K562 (cell line): ENCODE measurements around the gene ATAD3B. TPM values are rescaled to one million over a fixed set of nuclear protein-coding genes. Genes with fewer than 3 reads are reported as not detected.

Source experiments
- ATAC-seq: fragments of 200-7000 bp; cut with Tn5 transposase; 3 replicates; pipeline ENCODE4 v1.9.1; 2020; ENCODE audit warnings: moderate library complexity
- BruUV-seq: library from RNA; stranded (reverse); fragments of 400-500 nt; replicated peaks from 2 replicates; lab custom pipeline; 2021; lab: Mats Ljungman, UMichigan
- CTCF ChIA-PET: fragments of 300-600 bp; formaldehyde crosslinking; extraction: SDS; loops from one replicate; lab custom pipeline; 2021; ENCODE audit warnings: low intra/inter-chr PET ratio; lab: Yijun Ruan, JAX
- POLR2A ChIA-PET: fragments of 300-600, 350-650 bp; sonication (Branson Sonifier 250); formaldehyde crosslinking; extraction: SDS; loops from one replicate; lab custom pipeline; 2021; ENCODE audit warnings: antibody characterized with exemption, inconsistent platforms; lab: Yijun Ruan, JAX
- DNase-seq, 4 experiments: peaks; one replicate each; pipeline versions ENCODE4 v3.0.0 to v3.0.0-alpha.2; 2011 to 2018; ENCODE audit warnings: low spot score in 3 of 4, mixed read lengths in 3 of 4; ENCODE audit errors: extremely low read depth in 1 of 4
- FAIRE-seq: peaks from 2 replicates; lab custom pipeline; 2011; peaks lifted over from hg19 to GRCh38; lab: Jason Lieb, UNC
- H2AFZ ChIP-seq: 2 replicates; pipeline ENCODE4 v1.6.0; 2011; ENCODE audit warnings: low read depth, low read length, control low read depth, inconsistent platforms
- H3K27ac ChIP-seq: fragments of 200-600 bp; 3 replicates; pipeline ENCODE4 v1.8.0; 2011; ENCODE audit warnings: low read depth, mild to moderate bottlenecking, control low read depth, inconsistent platforms, low read length, moderate library complexity, mixed read lengths; ENCODE audit errors: extremely low read depth
- H3K27me3 ChIP-seq, 2 experiments: fragments of 300-600 bp in 1 of 2; 2 replicates in 1 of 2; 3 replicates in 1 of 2; pipeline versions ENCODE4 v1.6.0 to v1.8.0; 2011; ENCODE audit warnings: inconsistent platforms in 2 of 2, low read length in 2 of 2, mild to moderate bottlenecking in 1 of 2, mixed read lengths in 1 of 2, moderate library complexity in 1 of 2; ENCODE audit not compliant: control insufficient read depth in 2 of 2, insufficient read depth in 2 of 2
- H3K36me3 ChIP-seq: fragments of 300-600 bp; 3 replicates; pipeline ENCODE4 v1.8.0; 2011; ENCODE audit warnings: mild to moderate bottlenecking, low read length, inconsistent platforms; ENCODE audit not compliant: control insufficient read depth, insufficient read depth
- H3K4me1 ChIP-seq, 2 experiments: fragments of 200-600 bp in 1 of 2; replicated peaks in 1 of 2; 2 replicates in 1 of 2; 3 replicates in 1 of 2; pipeline versions ENCODE4 v1.5.1 to v1.8.0; 2011; ENCODE audit warnings: inconsistent platforms in 2 of 2, low read length in 2 of 2, mild to moderate bottlenecking in 1 of 2, mixed read lengths in 1 of 2, moderate library complexity in 1 of 2; ENCODE audit not compliant: control insufficient read depth in 2 of 2, insufficient read depth in 2 of 2
- H3K4me2 ChIP-seq: 2 replicates; pipeline ENCODE4 v1.6.1; 2011; ENCODE audit warnings: low read length, control low read depth, inconsistent platforms, mixed read lengths; ENCODE audit not compliant: insufficient read depth
- H3K4me3 ChIP-seq: fragments of 200-600 bp; sonication (generic), shearing (Covaris generic); 2 replicates; pipeline ENCODE4 v1.5.1; 2016; ENCODE audit warnings: control low read depth, inconsistent platforms
- H3K79me2 ChIP-seq: fragments of 200-600 bp; 3 replicates; pipeline ENCODE4 v1.8.0; 2011; ENCODE audit warnings: low read length, inconsistent platforms; ENCODE audit not compliant: control insufficient read depth, insufficient read depth
- H3K9ac ChIP-seq, 2 experiments: 2 replicates each; pipeline versions ENCODE4 v1.6.0 to v1.6.1; 2011; ENCODE audit warnings: low read depth in 2 of 2, low read length in 2 of 2, control low read depth in 1 of 2, inconsistent platforms in 1 of 2, mild to moderate bottlenecking in 1 of 2, mixed read lengths in 1 of 2; ENCODE audit not compliant: insufficient read depth in 1 of 2
- H3K9me1 ChIP-seq: one replicate; pipeline ENCODE4 v1.6.0; 2011; ENCODE audit warnings: inconsistent platforms, mild to moderate bottlenecking, low read length, moderate library complexity; ENCODE audit not compliant: control insufficient read depth, insufficient read depth
- H3K9me3 ChIP-seq: replicated peaks from 2 replicates; pipeline ENCODE4 v1.5.1; 2011; ENCODE audit warnings: low read depth, low read length, inconsistent platforms; ENCODE audit not compliant: control insufficient read depth, insufficient read depth
- H4K20me1 ChIP-seq: replicated peaks from 2 replicates; pipeline ENCODE4 v1.6.1; 2011; ENCODE audit warnings: low read length, inconsistent platforms, mixed read lengths; ENCODE audit not compliant: control insufficient read depth, insufficient read depth
- BDP1 ChIP-seq: IDR thresholded peaks from 3 replicates; pipeline ENCODE4 v1.6.1; 2011; ENCODE audit not compliant: insufficient read length, insufficient read depth
- CBFB ChIP-seq: sonication (generic); formaldehyde crosslinking; IDR thresholded peaks from 2 replicates; pipeline ENCODE4 v1.4.0; 2020; ENCODE audit warnings: mild to moderate bottlenecking, missing genetic modification reagents
- CTBP1 ChIP-seq: fragments of 450-650 bp; IDR thresholded peaks from 2 replicates; pipeline ENCODE4 v1.6.1; 2016; ENCODE audit warnings: borderline replicate concordance
- FOS ChIP-seq: IDR thresholded peaks from 3 replicates; pipeline ENCODE4 v1.6.1; 2011; ENCODE audit not compliant: insufficient read length; ENCODE audit errors: extremely low read depth
- NRF1 ChIP-seq, 2 experiments: fragments of 450-650 bp; IDR thresholded peaks in 1 of 2; conservative IDR thresholded peaks in 1 of 2; 2 replicates each; pipeline ENCODE4 v1.6.1; 2014; ENCODE audit warnings: mild to moderate bottlenecking in 2 of 2
- XRCC5 ChIP-seq: fragments of 200-400 bp; formaldehyde crosslinking; IDR thresholded peaks from 2 replicates; pipeline ENCODE4 v1.6.1; 2017; ENCODE audit warnings: low read depth, mild to moderate bottlenecking, low read length
- ZBED1 ChIP-seq: IDR thresholded peaks from 2 replicates; pipeline ENCODE4 v1.6.1; 2014
- ZBTB40 ChIP-seq, 2 experiments: fragments of 450-650 bp in 1 of 2; sonication (generic) in 1 of 2; formaldehyde crosslinking in 1 of 2; IDR thresholded peaks; 2 replicates each; pipeline versions ENCODE4 v1.7.1 to v1.9.0; 2016 to 2022; ENCODE audit warnings: inconsistent platforms in 1 of 2, mild to moderate bottlenecking in 1 of 2, missing genetic modification reagents in 1 of 2
- ZNF695 ChIP-seq: fragments of 450-650 bp; formaldehyde crosslinking; IDR thresholded peaks from 2 replicates; pipeline ENCODE4 v1.4.0; 2020; ENCODE audit warnings: mild to moderate bottlenecking, moderate library complexity
- WGBS: fragments of 100-300 bp; shearing (Covaris generic); methylation state at CpG from one replicate; pipeline ENCODE4 v1.1.6; 2016; ENCODE audit warnings: low coverage, mixed read lengths; ENCODE audit not compliant: insufficient coverage; ENCODE audit errors: missing lambda C conversion rate; 5-methylcytosine and 5-hydroxymethylcytosine counted together
- in situ Hi-C: fragments of 300-500 bp; cut with MboI; formaldehyde crosslinking; loops from 4 replicates; pipeline ENCODE4 v1.15.0; 2018; ENCODE audit warnings: inconsistent platforms, mixed read lengths
- intact Hi-C: fragments of 100-400 bp; cut with micrococcal nuclease; formaldehyde crosslinking; loops from 2 replicates; pipeline ENCODE4 v1.14.2; 2022
- polyA plus RNA-seq, 8 experiments: library from polyadenylated mRNA; depleted of rRNA in 4 of 8; stranded (reverse) in 5 of 8; unstranded in 3 of 8; fragments of >200 nt; fragmentation: Nextera tagmentation in 2 of 8; fragmentation: Illumina TruSeq in 1 of 8; extraction: Ambion mirVana in 2 of 8; extraction: Trizol in 1 of 8; gene quantifications; 2 replicates each; pipeline versions ENCODE4 v1.2.1 to v1.2.3, GENCODE V29; 2011 to 2014; ENCODE audit warnings: inconsistent platforms in 1 of 8, missing spikeins in 1 of 8
- total RNA-seq, 7 experiments: library from RNA; depleted of rRNA in 6 of 7; stranded (reverse); fragments of >200 nt in 6 of 7; fragmentation: Illumina TruSeq in 2 of 7; extraction: Trizol in 2 of 7; gene quantifications; 2 replicates each; pipeline versions ENCODE4 v1.2.1 to v1.2.3, GENCODE V29; 2011 to 2021; ENCODE audit warnings: low replicate concordance in 1 of 7

The ATAD3B gene
- total and polyA plus RNA-seq, 9 of the 15 experiments (the other 6 are each of a cell fraction or from before 2014, with no cell fraction given) = 0.07 to 113 (median 27.7) TPM

- TF ChIP-seq NRF1 (conservative IDR thresholded peaks at IDR 0.05 in 1 of 2, IDR thresholded peaks at IDR 0.05 in 1 of 2) (peak; percentile 79 to 84), CBFB (CRISPR knock-in tag) (peak; percentile 82; the same call in 1 of the 2 replicates), CTBP1 (peak; percentile 86; the same call in 1 of the 2 replicates), ZNF695 (CRISPR knock-in tag) (0 out of 2 replicates have a peak, but pooled peaks have one; percentile 18), XRCC5 (no peak; the same call in 1 of the 2 replicates), ZBED1 (no peak)
- TF ChIP-seq, all 486 proteins: peak for 67
Observed at GRCh38 chr1:1435106-1435903, 36.3 kb upstream of the ATAD3B start, which contains the start of gene VWA1 (continued).

DNA sequence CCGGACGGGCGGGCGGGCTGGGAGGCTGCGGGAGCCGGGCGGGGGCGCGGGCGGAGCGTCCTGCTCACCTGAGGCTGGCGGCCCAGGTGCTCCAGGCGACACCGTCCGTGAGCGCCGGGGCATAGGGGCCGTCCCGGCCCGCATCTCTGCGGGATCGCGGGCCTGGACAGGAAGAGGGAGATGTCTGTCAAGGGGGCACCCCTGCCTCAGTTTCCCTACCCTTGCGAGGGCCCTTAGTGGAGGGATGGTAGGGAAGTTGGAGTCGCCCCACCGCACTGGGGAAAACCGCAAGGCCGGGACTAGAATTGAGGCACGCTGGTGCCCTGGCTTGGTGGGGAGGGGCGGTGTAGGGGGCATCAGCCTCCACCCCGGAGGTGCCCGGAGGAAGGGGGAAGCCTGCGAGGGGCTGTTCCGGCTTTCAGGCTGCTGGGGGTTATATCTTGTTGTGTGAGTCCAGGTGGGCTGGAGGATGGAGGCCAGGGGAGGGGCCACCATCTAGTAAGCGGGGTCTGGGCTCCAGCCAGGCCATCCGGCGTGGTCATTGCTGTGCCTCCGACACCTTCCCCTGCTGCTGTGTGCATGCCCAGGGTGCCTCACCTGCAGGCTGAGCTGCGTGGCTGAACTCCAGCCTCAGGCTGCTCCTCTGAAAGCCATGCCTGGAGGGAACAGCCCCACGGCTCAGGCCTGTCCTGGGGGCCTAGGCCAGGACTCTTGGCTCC is 35.5 kb upstream of the ATAD3B start:
- POLR2A ChIA-PET = interaction anchor here (0.6 to 1.4 kb wide), 3 partner anchors 37 to 392 kb away, joined by 3 to 7 read pairs (median 4); partner anchors contain the start of gene CCNL2
- H3K9me3 ChIP-seq = no peaks in the 10 kb centered on the region
- FAIRE-seq = no peak
- TF ChIP-seq ZBTB40 (IDR thresholded peaks at IDR 0.05) (peak; percentile 32; the same call in 1 of the 2 replicates), ZBTB40 (CRISPR knock-in tag; IDR thresholded peaks at IDR 0.05) (no peak), FOS (no peak), BDP1 (no peak)

More for the DNA sequence above, 35.5 kb upstream of the ATAD3B start:
- Histone ChIP-seq H3K79me2 (no peaks in the 10 kb centered on the region; the same call in 2 of the 3 replicates), H3K27me3 (no peaks in the 10 kb centered on the region), H4K20me1 (no peaks in the 10 kb centered on the region), H3K27ac (no peak overlapping the region), H2AFZ (peak overlapping the region; percentile 97), H3K4me3 (peak overlapping the region; percentile 40), H3K9ac (peak overlapping the region in 1 of 2 experiments; percentile 90; a peak in 3 of 4 replicates), H3K4me2 (peak overlapping the region; percentile 85; the same call in 1 of the 2 replicates), H3K4me1 (peaks cover 49 to 97% of the 10 kb centered on the region in 2 experiments), H3K36me3 (no peaks in the 10 kb centered on the region), H3K9me1 (no peaks in the 10 kb centered on the region)
- WGBS = 62% methylated on average over 15 of the region's 40 CpGs
- DNase-seq = peak in 2 of 4 experiments; percentile 11 to 15
- in situ Hi-C loops = no loop called here
- ATAC-seq = no peak
- CTCF ChIA-PET = no interaction called here
- intact Hi-C loops = no loop called here
- no TSS peak for BruUV-seq
